GM19193 (cell line): Measurements from ENCODE around the gene ABHD4.

Experiments
- POLR2A ChIP-seq: IDR thresholded peaks from 4 replicates; pipeline ENCODE4 v1.6.1; 2011; ENCODE audit not compliant: insufficient read depth, insufficient read length; ENCODE audit errors: extremely low read depth

ABHD4 gene

GRCh38 chr14:22573804-22574203 is 24.3 kb upstream of the ABHD4 start:
- TF ChIP-seq POLR2A, result no peak

GRCh38 chr14:22577334-22577908 is 20.7 kb upstream of the ABHD4 start:
- TF ChIP-seq POLR2A, result no peak

GRCh38 chr14:22579236-22579635 is 18.9 kb upstream of the ABHD4 start:
- no peak for TF ChIP-seq POLR2A

GRCh38 chr14:22579881-22580280 is 18.2 kb upstream of the ABHD4 start:
- no peak for TF ChIP-seq POLR2A

- no peak for TF ChIP-seq POLR2A
Observed at GRCh38 chr14:22580625-22581024, 17.5 kb upstream of the ABHD4 start.

- no peak for TF ChIP-seq POLR2A
Observed at GRCh38 chr14:22583994-22584393, 14.1 kb upstream of the ABHD4 start.

- no peak for TF ChIP-seq POLR2A
Observed at GRCh38 chr14:22587247-22587646, 10.9 kb upstream of the ABHD4 start.

GRCh38 chr14:22588526-22589095 is 9.5 kb upstream of the ABHD4 start:
- TF ChIP-seq POLR2A, result no peak

GRCh38 chr14:22589096-22589839 is 8.8 kb upstream of the ABHD4 start, which contains the start of gene DAD1:
Gene DAD1, minus strand, starts transcription at chr14:22589224. Its CDS starts 67 bp downstream, at chr14:22589157.
- peak; percentile 94 for TF ChIP-seq POLR2A

- TF ChIP-seq POLR2A, result no peak
Observed at GRCh38 chr14:22593189-22593588, 4.9 kb upstream of the ABHD4 start.

- no peak for TF ChIP-seq POLR2A
Observed at GRCh38 chr14:22593601-22594000, 4.5 kb upstream of the ABHD4 start.

GRCh38 chr14:22594156-22594716 is 3.9 kb upstream of the ABHD4 start:
- TF ChIP-seq POLR2A, result no peak

GRCh38 chr14:22596354-22596879 is 1.7 kb upstream of the ABHD4 start:
- TF ChIP-seq POLR2A, result no peak

- TF ChIP-seq POLR2A, result no peak
Observed at GRCh38 chr14:22597265-22597664, 835 bp upstream of the ABHD4 start.

- no peak for TF ChIP-seq POLR2A
Observed at GRCh38 chr14:22597771-22598098, 365 bp upstream of the ABHD4 start.

- TF ChIP-seq POLR2A, result no peak
Observed at GRCh38 chr14:22598896-22599244, 770 bp downstream of the ABHD4 start.
